ENCODE results near the gene PPWD1.

- TF ChIP-seq CTCF (IDR thresholded peaks at IDR 0.05) (no peak), POLR2A (IDR thresholded peaks at IDR 0.05) (no peak)
Measured at GRCh38 chr5:65566505-65566904, 3.4 kb downstream of the PPWD1 start.

Data from testis (tissue), 2 donors.